GF-D8 (cell line): ENCODE data around the gene ICA1L.
"Not testable (repeated sequence)": the region's sequence is repeated elsewhere in the genome, so short reads cannot be mapped to it uniquely, and the experiment has no call there.

Experiments
- DNase-seq: peaks from one replicate; lab custom pipeline; 2025; lab: John Stamatoyannopoulos, UW

The ICA1L gene

DNA sequence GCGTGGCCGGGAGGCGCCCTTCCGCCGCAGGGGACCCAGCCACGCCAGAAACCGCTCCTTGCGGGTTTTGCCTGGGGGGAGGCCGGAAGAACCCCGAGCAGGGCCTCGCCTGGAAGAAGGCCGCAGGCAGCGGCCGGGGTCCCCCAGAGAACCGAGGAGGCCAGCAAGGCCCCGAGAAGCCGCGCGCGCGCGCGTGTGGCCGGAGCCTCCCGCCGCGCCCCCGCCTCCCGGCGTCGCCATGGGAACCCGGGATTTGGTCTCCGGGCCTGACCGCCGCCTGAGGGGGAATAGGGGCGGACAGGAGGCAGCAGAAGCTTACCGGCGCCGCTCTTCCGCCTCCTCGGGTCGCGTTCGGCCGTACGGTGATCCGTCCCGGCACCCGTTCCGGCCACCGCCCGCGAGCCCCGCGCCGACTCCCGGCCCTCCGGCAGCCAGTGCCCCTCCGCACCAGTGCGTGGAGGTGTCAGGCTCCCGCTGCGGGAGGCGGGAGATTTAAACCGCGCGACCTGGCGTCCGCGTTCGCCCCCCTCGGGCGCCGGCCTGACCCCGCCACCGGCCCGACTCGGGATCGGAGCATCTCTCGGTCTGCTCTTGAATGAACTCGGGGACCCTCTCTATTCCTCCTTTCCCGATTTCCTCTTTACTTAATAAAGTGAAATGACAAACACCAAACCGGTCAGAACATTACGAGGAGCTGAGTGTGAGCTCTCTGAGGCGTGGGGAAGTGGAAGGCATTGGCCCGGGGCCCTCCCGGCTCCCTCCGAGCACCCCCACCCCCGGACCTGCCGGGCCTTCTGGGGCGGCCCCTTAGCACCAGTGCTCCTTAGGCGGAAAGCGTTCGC lies at the start of gene ICA1L:
Gene ICA1L (minus strand): TSS at position 467 of the 842 bp plus-strand sequence. CDS start 42,757 bp downstream, outside the sequence.
- DNase-seq: peak; percentile 46

DNA sequence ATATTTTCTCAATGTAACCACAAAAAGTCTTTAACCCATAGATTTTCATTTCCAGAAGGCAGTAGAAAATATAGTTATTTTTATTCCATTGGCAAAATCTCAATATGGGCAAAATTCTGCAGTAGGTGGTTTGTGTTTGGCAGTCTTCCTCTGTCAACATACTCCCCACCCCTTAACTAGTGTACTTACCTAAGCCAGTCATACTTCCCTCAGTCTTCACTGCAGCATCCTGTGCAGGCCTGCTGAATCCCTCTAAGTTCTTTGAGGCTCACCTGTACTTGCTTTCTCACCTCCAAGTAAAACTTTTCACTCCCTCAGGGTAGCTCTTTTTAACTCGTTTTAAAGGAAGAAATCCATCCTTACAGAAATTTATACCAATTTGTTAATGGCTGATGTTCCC lies 47.3 kb upstream of the ICA1L start:
- no peak for DNase-seq

DNA sequence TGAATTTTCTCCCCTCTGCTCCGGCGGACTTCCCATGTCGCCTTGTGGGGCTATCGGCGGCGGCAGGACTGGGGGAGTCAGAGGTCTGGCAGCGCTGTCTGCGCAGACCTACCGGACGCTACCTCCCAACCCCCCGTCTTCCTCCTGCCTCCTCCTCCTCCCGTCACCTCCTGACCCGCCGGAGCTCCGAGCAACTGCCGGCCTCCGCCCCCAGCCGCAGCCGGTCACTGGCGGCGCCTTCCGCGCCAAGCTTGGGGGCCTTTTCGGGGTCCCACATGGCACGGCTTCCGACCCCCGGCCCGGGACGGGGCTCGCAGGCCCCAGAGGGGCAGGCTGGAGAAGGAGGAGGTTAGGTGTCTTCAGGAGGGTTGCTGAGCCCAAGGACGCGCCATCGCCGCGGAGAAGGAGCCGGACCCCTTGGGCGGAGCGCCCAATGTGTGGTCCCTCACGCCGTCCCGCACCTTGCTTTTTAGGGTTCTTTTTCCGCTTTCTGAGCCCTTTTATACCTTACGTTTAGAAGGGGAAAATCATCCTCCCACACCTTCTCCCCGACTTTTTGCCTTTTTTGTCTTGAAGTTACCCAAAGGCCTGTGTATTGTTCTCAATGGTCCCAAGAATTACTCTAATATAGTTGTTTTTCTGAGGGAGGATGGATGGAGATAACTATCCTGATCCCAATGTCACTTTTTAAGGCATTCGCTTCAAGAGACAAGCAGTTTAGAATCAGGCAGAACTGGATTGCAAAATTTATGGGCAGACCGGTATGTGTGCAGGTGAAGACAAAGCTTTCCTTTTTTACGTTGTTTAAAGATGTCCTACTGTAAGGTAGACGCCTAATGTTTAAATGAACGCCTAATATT lies 41.0 kb upstream of the ICA1L start:
- DNase-seq: not testable (repeated sequence)

DNA sequence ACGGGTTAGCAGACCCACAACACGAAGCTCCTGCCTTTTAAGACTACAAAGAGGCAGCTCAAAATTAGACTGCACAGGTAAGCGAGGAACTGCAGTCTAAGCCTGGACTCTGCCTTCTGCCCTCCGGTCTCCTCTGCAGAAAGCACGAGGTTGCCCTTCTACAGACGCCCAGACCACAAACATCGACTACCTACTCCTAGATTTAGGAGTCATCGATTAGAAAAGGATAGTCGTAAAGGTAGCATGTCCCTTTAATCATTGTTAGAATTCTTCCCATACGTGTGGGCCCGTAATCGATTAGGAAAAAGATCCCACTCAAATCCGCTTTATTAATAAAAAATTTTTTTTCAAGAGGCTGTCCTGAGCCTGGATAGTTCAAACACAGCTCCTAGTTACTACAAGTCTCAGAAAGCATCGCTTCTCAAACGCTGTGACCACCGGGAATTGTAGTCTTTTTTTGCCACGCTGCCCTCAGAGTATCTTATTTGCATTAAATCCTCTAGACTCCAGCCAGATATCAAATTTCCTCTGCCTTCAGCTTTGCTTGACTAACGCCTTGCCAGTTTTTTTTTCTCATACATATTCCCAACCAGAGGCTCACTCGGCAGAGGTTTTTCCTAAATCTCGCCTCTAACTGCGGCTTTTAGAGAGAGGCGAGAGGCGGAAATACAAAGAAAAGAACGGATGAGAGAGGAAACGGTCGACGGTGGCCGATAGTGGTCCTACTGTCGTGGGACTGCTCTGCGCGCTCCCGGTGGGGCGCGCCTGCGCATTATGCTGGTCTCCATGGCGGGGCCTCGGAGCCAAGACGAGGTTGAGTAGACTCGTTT lies 40.2 kb upstream of the ICA1L start, which contains the start of the genes CARF and WDR12:
Gene CARF (plus strand): TSS at position 764 of the 830 bp plus-strand sequence. CDS start 29,628 bp downstream, outside the sequence.
Gene WDR12 (minus strand): TSS at position 162 of the 830 bp plus-strand sequence. CDS start 197 bp downstream, outside the sequence.
- DNase-seq: peak; percentile 81

DNA sequence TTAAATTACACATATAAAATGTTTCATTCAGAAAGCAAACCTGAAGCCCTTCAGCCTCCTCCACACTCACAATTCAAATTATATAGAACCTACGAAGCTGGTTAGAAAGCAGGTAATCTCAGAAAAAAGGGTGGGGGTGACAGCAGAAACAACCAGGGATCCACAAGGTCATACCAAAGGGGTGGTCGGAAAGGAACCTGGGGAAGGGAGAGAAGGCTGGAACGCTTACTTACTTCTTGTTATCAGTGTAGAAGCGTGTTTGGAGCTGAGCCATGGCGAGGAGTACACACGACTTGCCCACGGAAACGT lies 39.6 kb upstream of the ICA1L start:
- DNase-seq: peak; percentile 51

DNA sequence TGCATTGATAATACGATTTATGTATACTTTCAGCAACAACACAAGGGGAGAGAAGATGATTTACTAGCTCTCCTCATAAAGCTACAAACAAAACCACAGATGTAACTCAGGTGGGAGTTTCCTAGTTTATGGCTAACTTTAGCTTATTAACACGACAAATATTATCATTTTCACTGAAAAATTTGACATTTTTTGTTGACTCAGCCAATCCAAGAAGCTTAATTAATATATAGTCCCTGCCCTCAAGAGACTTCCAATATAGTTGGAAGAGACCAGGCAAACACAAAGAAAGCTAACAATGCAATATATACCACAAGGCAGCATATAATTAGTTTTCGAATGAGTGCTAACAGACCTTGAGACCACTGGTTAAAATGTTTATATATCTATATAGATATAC lies 39.1 kb upstream of the ICA1L start:
- no peak for DNase-seq

DNA sequence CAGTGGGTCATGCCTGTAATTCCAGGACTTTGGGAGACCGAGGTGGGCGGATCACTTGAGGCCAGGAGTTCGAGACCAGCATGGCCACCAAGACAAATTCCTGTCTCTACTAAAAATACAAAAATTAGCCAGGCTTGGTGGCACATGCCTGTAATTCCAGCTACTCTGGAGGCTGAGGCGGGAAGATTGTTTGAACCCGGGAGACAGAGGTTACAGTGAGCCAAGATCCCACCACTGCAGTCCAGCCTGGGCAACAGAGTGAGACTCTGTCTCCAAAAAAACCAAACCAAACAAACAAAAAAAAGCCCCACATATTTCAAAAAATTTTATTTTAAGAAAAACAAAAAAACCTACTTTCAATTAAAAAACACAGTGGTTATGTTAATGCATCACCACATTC lies 38.7 kb upstream of the ICA1L start:
- DNase-seq: not testable (repeated sequence)

DNA sequence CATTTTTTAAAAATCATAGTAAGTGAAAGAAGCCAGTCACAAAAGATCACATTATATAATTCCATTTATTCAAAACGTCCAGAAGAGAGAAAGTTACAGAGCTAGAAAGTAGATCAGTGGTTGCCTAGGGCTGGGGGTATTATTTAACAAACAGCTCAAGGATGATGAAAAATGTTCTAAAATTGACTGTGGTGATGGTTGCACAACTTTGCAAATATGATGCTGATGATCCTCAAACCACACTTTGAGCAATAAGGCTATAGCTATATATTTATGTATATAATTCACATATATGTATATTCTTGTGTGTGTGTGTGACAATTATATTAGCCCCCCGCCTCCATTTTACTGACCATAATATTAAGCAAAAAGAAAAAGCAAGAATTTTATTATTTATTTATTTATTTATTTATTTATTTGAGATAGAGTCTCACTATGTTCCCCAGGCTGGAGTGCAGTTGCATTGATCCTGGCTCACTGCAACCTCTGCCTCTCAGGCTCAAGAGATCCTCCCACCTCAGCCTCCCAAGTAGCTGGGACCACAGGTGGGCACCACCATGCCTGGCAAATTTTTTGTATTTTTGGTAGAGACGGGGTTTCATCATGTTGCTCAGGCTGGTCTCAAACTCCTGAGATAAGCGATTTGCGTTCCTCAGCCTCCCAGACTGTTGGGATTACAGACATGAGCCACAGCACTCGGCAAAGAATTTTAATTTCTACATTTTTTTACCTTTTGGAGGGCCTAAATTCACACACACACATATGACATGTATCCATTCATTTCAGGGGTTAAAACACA lies 38.0 kb upstream of the ICA1L start:
- DNase-seq: no peak

DNA sequence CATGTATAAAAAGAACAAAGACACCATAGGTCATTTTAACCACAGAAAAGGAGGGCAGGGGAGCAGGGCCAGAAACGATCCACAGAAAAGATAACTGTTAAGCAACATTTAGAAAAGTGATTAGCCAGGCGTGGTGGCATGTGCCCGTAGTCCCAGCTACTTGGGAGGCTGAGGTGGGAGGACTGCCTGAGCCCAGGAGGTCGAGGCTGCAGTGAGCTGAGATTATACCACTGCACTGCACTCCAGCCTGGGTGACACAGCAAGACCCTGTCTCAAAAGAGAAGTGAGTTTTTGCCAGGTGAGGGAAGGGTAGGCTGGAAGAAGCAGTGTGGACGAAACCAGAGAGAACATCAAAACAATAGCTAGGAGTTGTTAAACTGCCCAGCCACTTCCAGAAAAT lies 36.6 kb upstream of the ICA1L start:
- DNase-seq: no peak

DNA sequence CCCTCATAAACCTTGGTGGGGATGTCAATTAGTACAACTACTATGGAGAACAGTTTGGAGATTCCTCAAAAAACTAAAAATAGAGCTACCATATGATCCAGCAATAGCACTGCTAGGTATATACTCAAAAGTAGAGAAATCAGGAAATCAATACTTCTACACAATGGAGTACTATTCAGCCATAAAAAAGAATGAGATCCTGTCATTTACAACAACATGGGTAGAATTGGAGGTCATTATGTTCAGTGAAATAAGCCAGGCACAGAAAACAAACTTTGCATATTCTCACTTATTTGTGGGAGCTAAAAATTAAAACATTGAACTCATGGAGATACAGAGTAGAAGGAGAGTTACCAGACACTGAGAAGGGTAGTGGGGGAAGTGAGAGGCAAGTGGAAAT lies 33.9 kb upstream of the ICA1L start:
- DNase-seq: not testable (repeated sequence)

DNA sequence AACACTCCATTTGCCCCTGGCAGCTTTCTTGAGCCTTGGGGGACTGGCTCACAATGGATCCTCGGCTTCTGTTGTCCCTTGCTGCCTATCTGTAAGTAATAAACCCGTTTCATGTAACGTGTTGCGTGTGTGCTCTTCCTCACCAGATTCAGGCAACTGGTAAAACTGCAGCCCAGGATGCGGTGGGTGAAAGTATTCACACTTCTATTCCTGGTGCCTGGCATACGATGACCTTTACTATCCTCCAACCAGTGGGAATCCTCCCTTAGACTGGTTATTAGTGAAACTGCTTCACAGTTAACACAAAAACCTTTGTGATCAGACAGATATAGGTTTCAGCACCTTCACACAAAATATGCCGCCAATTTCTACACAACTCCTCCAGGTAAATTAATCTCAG lies 13.6 kb upstream of the ICA1L start:
- no peak for DNase-seq

DNA sequence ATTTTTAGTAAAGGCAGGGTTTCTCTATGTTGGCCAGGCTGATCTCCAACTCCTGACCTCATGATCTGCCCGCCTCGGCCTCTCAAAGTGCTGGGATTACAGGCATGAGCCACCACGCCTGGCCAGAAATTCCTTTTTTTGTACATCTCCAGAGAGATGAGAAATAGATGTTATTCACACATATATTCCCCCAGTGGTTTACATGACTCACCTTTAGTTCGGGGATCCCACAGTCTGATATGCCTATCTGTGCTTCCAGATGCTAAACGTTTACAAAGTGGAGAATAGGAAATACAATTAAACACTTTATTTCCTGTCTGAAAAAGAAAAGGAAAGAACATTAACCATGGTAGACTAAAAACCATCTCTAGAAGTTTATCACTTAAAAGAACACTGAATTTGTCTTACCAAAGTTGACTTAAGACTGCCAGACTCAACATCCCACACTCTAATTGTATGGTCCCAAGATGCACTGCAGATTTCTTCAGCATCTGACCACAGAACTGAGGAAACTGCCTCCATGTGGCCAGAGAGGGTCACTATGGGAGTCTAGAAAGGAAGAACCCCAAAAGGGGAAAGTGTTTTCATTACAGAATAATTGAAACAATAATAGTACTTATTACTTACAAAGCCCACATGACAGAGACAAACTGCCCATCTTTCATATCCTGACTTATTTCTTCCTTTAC lies 12.6 kb upstream of the ICA1L start:
- DNase-seq: no peak

DNA sequence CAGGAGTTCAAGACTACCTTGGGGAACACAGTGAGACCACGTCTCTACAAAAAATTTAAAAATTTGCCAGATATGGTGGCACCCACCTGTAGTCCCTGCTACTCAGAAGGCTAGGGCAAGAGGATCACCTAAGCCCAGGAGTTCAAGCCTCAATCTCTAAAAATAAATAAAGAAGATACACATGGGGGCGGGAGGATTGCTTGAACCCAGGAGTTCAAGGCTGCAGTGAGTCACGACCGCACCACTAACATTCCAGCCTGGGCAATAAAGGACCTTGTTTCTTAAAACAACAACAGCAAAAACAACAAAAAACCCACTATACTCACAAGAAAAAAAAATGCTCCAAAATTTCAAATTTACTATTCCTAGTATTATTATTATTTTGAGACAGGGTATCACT lies 10.0 kb upstream of the ICA1L start:
- no peak for DNase-seq

DNA sequence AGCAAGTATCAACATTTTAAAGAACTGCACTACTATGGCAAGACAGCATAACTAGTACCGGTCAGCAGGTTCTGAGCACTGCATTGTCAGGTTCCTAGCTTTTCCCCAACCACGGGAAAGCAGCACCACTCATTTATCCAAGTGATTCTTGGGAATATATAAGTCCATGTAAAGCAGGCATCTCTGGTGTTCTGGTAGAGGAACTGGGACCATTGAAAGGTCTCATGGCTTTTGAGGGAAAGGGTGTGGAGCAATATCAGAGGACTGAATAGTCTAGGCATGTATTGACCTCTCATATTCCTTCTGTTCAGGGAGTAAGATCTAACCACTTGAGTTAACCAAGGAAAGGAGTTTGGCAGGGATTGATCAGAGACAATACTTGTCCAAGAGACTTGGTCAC lies 6.1 kb upstream of the ICA1L start:
- no peak for DNase-seq

DNA sequence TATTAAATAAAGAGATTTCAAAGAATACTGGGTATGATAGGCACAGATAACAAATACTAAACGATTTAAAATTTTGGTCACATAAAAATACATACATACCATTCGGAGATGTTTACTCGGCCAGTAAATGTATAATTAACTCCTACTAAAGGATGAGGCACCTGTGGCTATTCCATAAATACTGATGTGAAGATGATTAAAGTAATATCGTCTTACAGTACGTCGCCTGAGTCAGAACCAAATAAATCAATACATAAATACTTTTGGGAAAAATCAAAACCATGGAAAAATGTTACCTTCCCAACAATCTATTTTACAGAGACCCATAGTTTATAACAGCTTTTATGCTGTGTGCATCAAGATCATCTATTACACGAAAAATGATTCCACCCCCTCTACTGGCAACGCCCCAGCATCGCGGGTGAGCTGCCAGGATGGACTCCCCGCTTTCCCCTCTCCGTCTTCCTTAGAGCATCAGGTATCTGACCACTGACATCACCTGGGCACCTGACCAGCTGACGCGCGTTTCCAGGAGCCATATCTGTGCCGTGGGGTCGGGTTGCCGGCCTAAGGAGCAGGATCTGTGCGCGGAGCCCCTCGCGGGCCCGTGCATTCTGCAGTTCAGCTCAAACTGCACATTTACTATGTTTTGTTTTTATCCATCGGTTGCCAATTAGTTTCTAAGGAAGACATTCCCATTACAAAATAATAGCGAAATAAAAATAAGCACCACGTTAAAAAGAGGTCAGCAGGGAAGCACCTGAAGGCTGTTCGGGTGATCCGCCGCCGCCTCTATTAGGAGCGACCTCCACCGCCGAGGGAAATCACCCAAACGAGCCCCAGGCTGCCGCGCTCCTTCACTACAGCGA lies 901 bp downstream of the ICA1L start:
- DNase-seq: peak; percentile 13

DNA sequence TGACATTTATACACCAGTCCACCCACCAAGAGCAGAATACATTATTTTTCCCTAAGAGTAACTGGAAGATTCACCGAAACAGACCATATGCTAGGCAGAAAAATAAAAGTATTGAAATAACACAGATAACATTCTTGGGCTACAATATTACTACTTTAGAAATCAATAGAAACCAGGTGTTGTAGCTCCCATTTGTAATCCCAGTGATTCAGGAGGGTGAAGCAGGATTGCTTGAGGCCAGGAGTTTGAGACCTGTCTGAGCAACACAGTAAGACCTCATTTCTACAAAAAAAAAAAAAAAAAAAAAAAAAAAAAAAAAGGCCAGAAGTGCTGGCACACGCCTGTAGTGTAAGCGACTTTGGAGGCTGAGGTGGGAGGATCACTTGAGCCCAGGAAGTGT lies 9.6 kb downstream of the ICA1L start:
- DNase-seq: no peak

DNA sequence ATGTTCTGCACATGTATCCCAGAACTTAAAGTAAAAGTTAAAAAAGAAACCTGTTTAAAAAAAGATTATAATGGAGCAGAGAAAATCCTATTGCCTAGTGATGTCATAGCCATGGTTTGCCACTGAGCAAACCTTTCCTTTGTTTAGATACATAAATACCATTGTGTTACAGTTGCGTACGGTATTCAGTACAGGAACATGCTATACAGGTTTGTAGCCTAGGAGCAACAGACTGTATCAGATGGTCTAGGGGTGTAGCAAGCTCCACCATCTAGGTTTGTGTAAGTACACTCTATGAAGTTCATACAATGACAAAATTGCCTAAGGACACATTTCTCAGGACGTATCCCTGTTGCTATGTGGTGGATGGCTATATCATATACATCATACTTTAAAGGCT lies 13.0 kb downstream of the ICA1L start:
- no peak for DNase-seq

DNA sequence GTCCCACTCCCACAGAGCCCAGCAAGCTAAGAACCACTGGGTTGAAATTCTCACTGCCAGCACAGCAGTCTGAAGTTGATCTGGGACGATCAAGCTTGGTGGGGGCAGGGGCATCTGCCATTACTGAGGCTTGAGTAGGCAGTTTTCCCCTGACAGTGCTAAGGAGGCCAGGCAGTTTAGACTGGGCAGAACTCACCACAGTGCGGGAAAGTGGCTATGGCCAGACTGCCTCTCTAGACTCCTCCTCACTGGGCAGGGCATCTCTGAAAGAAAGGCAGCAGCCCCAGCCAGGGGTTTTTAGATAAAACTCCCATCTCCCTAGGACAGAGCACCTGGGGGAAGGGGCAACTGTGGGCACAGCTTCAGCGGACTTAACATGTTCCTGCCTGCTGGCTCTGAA lies 22.2 kb downstream of the ICA1L start:
- not testable (repeated sequence) for DNase-seq

DNA sequence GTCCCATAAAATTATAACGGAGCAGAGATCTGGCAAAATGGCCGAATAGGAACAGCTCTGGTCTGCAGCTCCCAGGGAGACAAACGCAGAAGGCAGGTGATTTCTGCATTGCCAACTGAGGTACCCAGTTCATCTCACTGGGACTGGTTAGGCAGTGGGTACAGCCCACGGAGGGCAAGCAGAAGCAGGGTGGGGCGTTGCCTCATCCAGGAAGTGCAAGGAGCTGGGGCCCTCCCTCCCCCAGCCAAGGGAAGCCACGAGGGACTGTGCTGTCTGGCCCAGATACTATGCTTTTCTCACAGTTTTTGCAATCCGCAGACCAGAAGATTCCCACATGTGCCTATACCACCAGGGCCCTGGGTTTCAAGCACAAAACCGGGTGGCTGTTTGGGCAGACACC lies 22.8 kb downstream of the ICA1L start:
- no peak for DNase-seq
